ENCODE results near the gene INPP5K. TPM values are rescaled to one million over a fixed set of nuclear protein-coding genes. Genes with fewer than 3 reads are reported as not detected.

INPP5K gene
- total RNA-seq, 1 experiment from 2014 or later, result 27.4 TPM

- DNase-seq (ENCODE audit: low read depth), result no peak
Observed at GRCh38 chr17:1506649-1507267, 9.7 kb downstream of the INPP5K start.

DNA sequence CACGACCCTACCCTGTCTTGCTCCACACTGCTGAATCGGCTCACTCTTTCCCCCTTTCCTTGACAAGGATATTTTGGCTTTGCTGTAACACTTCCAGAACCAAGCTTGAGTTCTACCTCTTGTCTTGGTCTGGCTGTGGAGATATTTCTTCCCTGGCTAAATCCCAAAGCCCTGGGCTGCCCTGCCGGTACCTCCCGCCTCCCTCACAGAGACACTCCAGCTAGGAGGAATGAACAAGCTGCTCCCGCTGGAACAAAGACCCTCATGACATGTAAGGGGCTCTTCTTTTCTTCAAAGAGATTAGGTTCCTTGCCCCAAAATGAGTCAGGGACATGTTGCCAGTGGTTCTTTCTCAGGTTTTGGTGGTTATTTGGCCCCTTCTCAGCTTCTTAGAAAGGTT lies 10.8 kb downstream of the INPP5K start:
- DNase-seq (ENCODE audit: low read depth), result no peak

GRCh38 chr17:1504866-1505265 lies 11.5 kb downstream of the INPP5K start:
- DNase-seq (ENCODE audit: low read depth), result no peak

GRCh38 chr17:1503699-1504098 lies 12.7 kb downstream of the INPP5K start:
- DNase-seq (ENCODE audit: low read depth), result no peak

DNA sequence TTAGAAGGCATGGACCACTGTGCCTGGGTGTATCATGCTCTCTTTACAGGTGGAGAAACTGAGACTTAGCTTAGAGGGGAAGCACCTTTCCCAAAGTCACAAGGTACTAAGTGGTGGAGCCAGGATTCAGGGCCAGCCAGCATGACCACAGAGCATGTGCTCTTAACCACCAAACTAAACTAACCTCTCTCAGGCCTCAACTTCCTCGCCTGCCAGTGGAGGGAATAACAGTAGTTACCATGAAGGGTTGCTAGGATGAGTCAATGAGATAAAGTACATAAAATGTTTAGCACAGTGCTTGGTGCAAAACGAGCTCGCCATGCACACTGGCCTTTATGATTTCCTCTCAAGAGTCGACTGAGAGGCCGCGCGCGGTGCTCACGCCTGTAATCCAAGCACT lies 17.5 kb downstream of the INPP5K start:
- peak; percentile 70 for DNase-seq (ENCODE audit: low read depth)

DNA sequence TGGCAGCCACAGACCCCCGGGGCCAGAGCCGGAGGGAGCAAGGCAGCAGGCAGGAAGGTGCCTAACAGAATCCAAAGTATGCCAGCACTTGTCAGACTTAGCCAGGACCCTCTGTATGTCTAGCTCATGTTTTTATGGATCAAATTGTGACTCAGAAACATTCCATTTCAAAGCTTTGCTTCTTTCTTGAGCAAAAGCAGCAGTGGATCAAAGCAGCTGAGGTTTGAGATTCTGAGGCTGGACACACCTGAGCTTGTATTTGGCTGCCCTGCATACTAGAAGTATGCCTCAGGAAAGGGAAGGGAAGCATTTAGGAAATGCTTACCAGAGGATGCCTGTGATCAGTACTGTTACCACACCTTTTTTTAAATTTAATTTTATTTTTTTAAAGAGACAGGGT lies 18.2 kb downstream of the INPP5K start:
- DNase-seq (ENCODE audit: low read depth), result no peak

DNA sequence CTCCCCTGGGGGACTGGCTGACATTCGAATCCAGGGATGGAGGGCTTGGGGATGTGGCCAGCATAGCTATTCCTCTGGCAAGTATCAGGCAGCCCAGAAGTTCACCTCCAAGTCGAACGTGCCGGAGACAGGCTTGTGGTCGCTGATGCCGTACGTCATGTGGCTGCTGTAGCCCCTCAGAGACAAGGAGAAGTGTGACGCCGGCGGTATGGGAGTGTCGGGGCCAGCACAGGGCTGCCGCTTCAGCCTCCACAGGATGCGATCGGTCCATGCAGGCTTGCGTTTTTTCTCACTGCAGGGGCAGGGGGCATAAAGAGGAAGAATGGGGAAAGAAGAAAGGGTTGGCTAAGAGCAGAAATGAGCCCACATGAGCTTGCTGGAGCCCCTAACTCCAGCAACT lies 18.6 kb downstream of the INPP5K start:
- DNase-seq (ENCODE audit: low read depth), result no peak

GRCh38 chr17:1496869-1497268 lies 19.5 kb downstream of the INPP5K start:
- no peak for DNase-seq (ENCODE audit: low read depth)

GRCh38 chr17:1495265-1495989 lies 21.0 kb downstream of the INPP5K start:
- peak; percentile 35 for DNase-seq (ENCODE audit: low read depth)

GRCh38 chr17:1494736-1495253 lies 21.6 kb downstream of the INPP5K start:
- no peak for DNase-seq (ENCODE audit: low read depth)

GRCh38 chr17:1494203-1494602 lies 22.2 kb downstream of the INPP5K start:
- no peak for DNase-seq (ENCODE audit: low read depth)

DNA sequence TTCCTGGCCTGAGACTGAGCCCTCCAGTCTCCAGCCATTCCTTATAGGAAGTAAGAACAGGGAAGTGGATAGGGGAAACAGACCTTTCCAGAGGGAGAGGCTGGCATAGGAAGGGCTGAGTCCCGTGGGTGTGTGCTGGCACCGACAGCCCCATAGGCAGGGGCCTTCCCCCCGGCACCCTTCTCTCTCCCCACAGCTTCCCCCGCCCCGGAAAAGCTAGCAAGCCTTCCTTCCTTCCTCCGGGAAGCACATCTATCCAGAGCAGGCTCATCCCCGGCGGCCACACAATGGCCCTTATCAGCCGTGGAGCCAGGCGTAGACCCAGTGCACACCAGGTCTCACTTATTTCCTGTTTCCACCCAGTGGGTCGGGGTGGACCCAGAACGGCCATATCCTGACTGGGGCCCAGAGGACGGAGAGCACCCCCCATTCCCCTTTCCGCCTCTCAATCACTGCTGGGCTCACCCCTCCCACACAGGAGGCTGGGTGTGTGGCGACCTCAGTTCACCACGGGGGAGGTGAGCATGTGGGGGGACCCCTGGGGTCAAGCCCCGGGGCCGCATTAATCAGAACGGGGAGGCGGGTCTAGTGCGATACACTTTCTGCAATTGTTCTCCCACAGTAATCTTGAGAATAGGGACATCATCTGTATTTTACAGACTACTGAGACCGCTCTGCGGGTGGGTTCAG lies 23.0 kb downstream of the INPP5K start:
- no peak for DNase-seq (ENCODE audit: low read depth)

GRCh38 chr17:1492249-1493206 lies 23.9 kb downstream of the INPP5K start, which contains the start of gene MYO1C:
Gene MYO1C (minus strand): TSS chr17:1492686. CDS start chr17:1492487, 199 bp downstream.
- DNase-seq (ENCODE audit: low read depth), result no peak

DNA sequence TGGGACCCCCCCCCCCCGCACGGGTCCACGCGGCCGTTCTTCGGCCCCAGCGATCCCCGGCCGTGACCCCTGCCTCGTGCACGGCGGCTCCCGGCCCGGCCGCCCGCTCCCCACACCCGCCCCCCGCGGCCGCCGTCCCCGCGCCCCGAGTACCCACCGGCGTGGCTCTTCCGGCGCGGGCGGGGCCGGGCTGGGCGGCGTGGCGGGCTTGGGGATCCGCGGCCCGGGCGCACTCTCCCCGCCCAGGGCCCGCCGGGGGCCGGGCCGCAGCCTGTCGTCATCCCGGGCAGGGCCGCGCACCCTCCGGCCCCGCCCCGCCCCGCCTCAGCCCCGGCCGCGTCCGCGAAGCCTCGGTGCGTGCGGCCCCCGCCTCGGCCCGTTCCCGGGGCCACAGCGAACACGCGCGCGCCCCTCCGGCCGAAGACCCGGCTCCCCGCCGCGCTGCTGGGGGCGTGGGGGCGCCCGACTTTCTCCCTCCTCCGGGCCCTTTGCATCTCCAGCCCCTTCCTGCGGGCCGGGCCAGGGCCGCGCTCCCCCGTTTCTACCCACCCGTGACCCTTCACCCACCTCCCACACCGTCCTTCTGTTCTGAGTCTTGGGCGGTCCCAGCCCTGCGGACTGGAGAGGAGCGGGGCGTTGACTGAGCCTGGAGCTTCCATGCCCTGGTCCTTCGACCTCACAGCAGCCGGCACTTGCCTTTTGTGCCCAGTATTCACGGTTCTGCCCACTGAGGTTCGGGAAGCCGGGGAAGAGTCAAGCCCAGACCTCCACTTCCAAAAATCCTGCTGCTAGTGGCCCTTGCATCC lies 24.8 kb downstream of the INPP5K start:
- DNase-seq (ENCODE audit: low read depth), result peak; percentile 77

- peak; percentile 68 for DNase-seq (ENCODE audit: low read depth)
Observed at GRCh38 chr17:1490643-1491442, 25.6 kb downstream of the INPP5K start.

DNA sequence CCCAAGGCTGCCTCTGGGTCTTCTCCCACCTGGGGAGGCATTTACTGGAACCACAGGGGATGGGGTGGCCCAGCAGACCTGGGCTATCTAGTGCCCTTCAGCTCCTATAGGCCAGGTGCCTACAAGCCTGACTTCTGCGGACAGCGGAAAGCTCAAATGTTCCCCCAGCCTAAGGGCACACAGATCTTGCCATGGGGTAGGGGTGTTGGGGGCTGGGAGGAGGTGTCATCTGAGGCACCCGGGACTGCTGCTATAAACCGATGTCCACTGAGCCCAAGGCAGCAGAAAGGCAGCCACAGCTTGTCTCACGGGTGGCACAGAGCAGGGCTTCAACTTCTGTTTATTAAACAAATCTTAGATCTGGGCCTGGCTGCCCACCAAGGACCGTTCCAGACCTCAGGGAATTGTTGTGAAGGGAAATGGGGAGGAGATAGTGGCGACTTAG lies 27.6 kb downstream of the INPP5K start:
- DNase-seq (ENCODE audit: low read depth), result no peak

DNA sequence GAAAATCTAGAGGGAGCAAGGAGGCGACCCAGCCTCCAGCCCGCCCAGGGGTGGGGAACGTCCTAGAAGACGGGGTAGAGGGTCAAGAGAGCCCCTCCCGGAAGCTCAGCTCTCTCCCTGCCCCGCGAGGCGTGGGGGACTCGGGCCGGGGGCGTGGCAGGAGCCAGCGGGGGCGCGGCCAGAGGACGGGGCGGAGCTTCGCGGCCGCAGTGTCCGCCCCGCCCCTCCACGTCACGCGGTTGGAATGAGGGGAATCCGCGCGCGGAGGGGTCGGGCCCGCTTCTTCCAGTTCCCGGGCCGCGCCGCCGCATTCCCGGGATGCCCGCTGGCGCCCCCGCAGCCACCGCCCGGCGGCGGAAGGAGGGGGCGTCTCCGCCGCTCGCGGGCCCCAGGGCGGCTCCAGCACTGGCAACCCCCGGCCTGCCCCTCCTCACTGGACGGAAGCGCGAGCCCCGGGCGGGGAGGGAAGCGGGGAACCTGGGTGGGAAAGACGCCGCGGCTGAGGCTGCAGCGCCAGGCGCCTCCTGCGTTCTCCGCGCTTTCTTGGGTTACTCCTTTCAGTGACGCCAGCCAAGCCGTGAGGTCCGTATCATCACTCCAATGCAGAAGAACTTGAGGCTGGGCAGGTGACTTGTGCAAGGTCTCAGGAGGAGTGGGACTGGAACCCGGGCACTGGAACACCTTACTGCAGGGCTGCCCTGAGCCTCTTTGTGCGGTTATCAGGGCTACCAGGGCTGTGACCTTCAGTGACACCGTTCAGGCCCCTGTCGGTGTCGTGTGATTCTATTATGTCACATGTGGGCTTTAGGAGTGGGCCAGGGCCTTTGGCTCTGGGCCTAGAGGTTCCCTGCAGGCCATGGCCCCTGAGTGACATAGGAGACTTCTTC lies 28.2 kb downstream of the INPP5K start:
- DNase-seq (ENCODE audit: low read depth), result peak; percentile 93

GRCh38 chr17:1486802-1487695 lies 29.4 kb downstream of the INPP5K start:
- peak; percentile 61 for DNase-seq (ENCODE audit: low read depth)
